ENCODE data around the gene ETV3. TPM values are rescaled to one million over a fixed set of nuclear protein-coding genes. Genes with fewer than 3 reads are reported as not detected.
"Not testable (repeated sequence)": the region's sequence is repeated elsewhere in the genome, so short reads cannot be mapped to it uniquely, and the experiment has no call there.

ETV3 gene
- total RNA-seq, 4 donors from 2014 or later, result 17.7 to 27.3 (median 20.5) TPM

DNA sequence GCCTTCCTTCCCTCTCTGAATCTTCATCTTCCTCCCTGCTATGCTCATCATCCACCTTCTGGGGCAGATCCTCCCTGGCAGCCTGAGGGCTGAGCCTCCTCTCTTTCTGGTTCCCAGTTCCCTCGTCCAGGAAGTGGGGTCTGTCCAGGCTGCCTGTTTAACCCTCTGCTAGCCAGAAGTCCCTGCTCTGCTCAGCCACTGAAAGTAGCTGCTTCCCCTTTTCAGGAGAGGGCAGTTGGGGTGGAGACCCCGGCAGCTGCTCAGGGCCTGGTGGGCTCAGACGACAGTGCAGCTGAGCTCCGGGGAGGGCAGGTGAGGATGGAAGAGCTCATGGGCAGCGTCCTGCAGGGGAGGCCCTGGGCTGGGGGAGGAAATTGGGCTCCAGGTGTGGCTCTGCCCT is 43.1 kb upstream of the ETV3 start:
- 17% methylated on average over 1 of the region's 5 CpGs; no CpG with 5 or more reads in 1 of the 2 donors for WGBS, 2 donors (ENCODE audit: low coverage in 1 of 2)
- TF ChIP-seq POLR2A (IDR thresholded peaks at IDR 0.05), result no peak
- TF ChIP-seq POLR2AphosphoS5 (IDR thresholded peaks at IDR 0.05), result no peak
- TF ChIP-seq EP300 (IDR thresholded peaks at IDR 0.05), result no peak
- Histone ChIP-seq H3K36me3 (no peaks in the 10 kb centered on the region), H3K27me3 (peaks cover 27% of the 10 kb centered on the region), H3K4me1 (no peaks in the 10 kb centered on the region), H3K27ac (no peak overlapping the region), H3K9me3 (no peaks in the 10 kb centered on the region), H3K4me3 (no peak overlapping the region)
- ATAC-seq, result no peak

DNA sequence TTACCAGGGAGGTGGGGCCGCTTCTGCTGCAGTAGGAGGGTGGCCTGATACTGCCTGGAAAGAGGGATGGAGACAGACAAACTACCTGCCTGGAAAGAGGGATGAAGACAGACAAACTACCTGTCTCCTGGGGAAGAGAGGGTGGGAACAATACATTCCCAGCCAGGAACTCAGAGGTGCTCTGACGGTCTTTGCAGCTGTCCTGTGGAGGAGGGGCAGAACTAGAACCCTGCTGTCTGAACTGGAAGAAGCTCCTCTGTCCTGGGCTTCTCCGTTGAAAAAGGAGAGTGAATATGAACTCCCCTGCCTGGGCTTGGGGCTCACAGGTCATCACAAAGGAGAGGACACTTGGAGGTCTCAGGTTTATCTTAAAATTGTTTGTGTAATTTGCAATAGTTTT is 40.3 kb upstream of the ETV3 start:
- H3K9me3 ChIP-seq, result no peaks in the 10 kb centered on the region
- H3K36me3 ChIP-seq, result no peaks in the 10 kb centered on the region
- WGBS, 2 donors (ENCODE audit: low coverage in 1 of 2), result 50% methylated on average over 3 of the region's 3 CpGs; no CpG with 5 or more reads in 1 of the 2 donors
- H3K27me3 ChIP-seq, result peaks cover 22% of the 10 kb centered on the region
- no peak overlapping the region for H3K4me3 ChIP-seq
- TF ChIP-seq POLR2AphosphoS5 (IDR thresholded peaks at IDR 0.05) (no peak), POLR2A (IDR thresholded peaks at IDR 0.05) (no peak), EP300 (IDR thresholded peaks at IDR 0.05) (no peak)
- TF ChIP-seq, protein P1, sequence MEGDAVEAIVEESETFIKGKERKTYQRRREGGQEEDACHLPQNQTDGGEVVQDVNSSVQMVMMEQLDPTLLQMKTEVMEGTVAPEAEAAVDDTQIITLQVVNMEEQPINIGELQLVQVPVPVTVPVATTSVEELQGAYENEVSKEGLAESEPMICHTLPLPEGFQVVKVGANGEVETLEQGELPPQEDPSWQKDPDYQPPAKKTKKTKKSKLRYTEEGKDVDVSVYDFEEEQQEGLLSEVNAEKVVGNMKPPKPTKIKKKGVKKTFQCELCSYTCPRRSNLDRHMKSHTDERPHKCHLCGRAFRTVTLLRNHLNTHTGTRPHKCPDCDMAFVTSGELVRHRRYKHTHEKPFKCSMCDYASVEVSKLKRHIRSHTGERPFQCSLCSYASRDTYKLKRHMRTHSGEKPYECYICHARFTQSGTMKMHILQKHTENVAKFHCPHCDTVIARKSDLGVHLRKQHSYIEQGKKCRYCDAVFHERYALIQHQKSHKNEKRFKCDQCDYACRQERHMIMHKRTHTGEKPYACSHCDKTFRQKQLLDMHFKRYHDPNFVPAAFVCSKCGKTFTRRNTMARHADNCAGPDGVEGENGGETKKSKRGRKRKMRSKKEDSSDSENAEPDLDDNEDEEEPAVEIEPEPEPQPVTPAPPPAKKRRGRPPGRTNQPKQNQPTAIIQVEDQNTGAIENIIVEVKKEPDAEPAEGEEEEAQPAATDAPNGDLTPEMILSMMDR (IDR thresholded peaks at IDR 0.05), result no peak
- H3K27ac ChIP-seq, result no peak overlapping the region
- H3K4me1 ChIP-seq, result no peaks in the 10 kb centered on the region
- no peak for ATAC-seq

DNA sequence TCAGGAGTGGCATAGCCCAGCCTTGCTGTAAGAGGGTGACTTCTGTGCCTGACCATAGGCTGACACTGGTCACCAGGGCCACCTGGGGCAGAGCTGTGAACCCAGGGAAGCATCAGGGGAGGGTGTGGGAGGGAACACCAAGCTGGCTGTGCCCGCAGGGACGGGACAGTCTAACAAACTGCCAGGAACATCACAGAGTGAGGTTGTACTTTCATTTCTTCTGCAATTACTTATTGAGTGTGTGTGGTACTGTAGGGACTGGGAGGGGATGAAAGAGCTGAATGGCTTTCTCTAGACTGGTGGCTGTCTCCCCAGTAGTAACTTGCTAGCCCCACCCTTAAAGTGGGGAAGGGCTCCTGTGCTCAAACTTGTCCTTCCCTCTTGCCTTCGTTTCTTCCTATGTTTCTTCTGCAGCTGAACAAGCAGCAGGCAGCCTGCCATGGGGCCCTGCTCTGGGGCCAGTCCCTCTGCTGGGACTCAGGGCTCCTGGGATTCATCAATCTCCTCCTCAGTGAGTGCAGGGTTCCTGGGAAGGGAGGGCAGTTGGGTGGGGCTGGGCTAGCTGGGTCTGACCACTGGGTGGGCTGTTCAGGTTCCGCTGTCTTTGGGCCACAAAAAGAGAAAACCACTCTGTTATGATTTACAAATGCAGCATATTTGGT is 39.7 kb upstream of the ETV3 start:
- Histone ChIP-seq H3K4me1 (no peaks in the 10 kb centered on the region), H3K9me3 (no peaks in the 10 kb centered on the region), H3K27ac (no peak overlapping the region), H3K36me3 (no peaks in the 10 kb centered on the region), H3K27me3 (peaks cover 25% of the 10 kb centered on the region), H3K4me3 (no peak overlapping the region)
- WGBS, 2 donors (ENCODE audit: low coverage in 1 of 2), result 14 to 38% methylated on average over 1 to 2 of the region's 4 CpGs
- TF ChIP-seq POLR2AphosphoS5 (IDR thresholded peaks at IDR 0.05) (no peak), POLR2A (IDR thresholded peaks at IDR 0.05) (no peak)
- ATAC-seq, result no peak

DNA sequence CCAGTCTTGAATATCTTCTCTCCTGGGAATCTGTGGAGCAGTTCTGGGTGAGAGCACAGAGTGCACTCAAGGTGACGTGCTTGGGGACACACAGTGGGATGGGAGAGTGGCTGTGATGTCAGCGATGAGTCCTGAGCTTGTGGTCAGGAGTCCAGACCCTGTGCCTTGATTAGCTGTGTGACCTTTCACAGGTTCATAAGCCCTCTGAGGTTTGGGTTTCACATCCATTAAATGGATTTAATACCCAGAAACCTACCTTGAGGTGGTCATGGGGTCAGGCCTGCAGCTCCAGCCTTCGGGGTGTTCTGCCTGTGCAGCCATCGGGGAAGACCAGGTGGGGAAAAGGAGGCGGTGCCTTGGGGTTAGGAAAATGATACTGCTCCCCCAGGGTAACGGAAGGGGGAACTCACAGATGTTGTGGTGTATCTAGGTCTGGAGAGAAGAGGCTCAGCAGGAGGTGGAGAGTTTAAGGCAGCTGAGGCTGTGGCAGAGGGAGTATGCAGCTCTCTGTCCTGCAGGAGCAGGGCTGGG is 38.5 kb upstream of the ETV3 start:
- WGBS, 2 donors (ENCODE audit: low coverage in 1 of 2), result 71 to 98% methylated on average over 1 to 5 of the region's 6 CpGs
- H3K27me3 ChIP-seq, result peaks cover 24% of the 10 kb centered on the region
- no peaks in the 10 kb centered on the region for H3K36me3 ChIP-seq
- H3K4me1 ChIP-seq, result no peaks in the 10 kb centered on the region
- TF ChIP-seq POLR2AphosphoS5 (IDR thresholded peaks at IDR 0.05) (no peak), POLR2A (IDR thresholded peaks at IDR 0.05) (no peak), EP300 (IDR thresholded peaks at IDR 0.05) (no peak)
- TF ChIP-seq, protein P1 (IDR thresholded peaks at IDR 0.05), result no peak
- no peak for ATAC-seq
- no peak overlapping the region for H3K27ac ChIP-seq
- no peak overlapping the region for H3K4me3 ChIP-seq
- H3K9me3 ChIP-seq, result no peaks in the 10 kb centered on the region

DNA sequence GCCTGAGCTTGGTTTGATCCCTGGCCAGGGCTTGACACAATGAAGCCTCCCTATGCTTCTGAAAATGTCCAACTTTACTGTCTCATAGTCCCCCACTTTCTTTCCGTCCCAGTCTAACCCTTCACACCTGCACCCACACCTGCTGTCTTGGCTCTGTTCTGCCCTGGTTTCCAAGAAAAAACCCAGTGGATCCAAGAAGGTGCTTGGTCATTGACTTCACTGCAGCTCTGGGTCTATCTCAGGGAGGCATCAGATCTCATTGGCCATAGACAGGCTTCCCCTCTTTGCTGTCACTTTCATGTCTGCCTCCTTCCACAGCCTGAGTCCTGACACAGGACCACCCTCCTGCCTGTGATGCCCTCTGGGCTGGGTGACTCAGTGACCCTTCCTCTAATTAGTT is 37.8 kb upstream of the ETV3 start:
- Histone ChIP-seq H3K9me3 (no peaks in the 10 kb centered on the region), H3K4me3 (no peak overlapping the region), H3K4me1 (no peaks in the 10 kb centered on the region), H3K36me3 (no peaks in the 10 kb centered on the region), H3K27ac (no peak overlapping the region), H3K27me3 (peaks cover 26% of the 10 kb centered on the region)
- ATAC-seq, result no peak
- TF ChIP-seq POLR2A (IDR thresholded peaks at IDR 0.05), result no peak
- no peak for TF ChIP-seq POLR2AphosphoS5 (IDR thresholded peaks at IDR 0.05)
- TF ChIP-seq EP300 (IDR thresholded peaks at IDR 0.05), result no peak
- TF ChIP-seq, protein P1 (IDR thresholded peaks at IDR 0.05), result no peak
- no CpG with 5 or more reads among the region's 1 CpG for WGBS, 2 donors (ENCODE audit: low coverage in 1 of 2)

DNA sequence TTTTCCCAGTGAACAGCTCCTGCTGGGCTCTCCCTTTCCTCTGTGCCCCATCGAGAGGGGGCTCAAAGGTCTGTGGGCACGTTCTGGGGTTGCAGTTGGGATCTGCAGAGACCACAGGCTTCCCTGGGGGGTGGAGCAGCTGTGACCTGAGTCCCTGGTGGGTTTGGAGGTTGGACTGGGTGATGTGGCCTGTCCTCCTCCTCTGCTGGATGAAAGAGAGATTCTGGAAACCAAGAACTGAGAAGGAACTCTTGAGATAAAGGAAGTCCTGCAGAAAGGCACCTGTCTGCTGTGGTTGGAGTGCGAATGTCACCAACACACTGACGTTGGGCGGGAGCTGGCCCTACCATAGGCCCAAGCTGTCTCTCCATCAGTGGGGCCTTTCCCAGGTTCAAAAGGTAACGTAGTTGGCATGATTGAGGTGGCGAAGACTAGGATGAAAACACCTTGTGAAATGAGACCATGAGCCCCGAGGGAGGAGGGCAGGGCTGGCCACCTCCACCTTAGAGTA is 35.8 kb upstream of the ETV3 start:
- no peaks in the 10 kb centered on the region for H3K4me1 ChIP-seq
- H3K27ac ChIP-seq, result no peak overlapping the region
- no peak for TF ChIP-seq POLR2A (IDR thresholded peaks at IDR 0.05)
- TF ChIP-seq POLR2AphosphoS5 (IDR thresholded peaks at IDR 0.05), result no peak
- TF ChIP-seq EP300 (IDR thresholded peaks at IDR 0.05), result no peak
- TF ChIP-seq, protein P1 (IDR thresholded peaks at IDR 0.05), result no peak
- no peaks in the 10 kb centered on the region for H3K9me3 ChIP-seq
- ATAC-seq, result no peak
- peaks cover 26% of the 10 kb centered on the region for H3K27me3 ChIP-seq
- no peaks in the 10 kb centered on the region for H3K36me3 ChIP-seq
- no peak overlapping the region for H3K4me3 ChIP-seq
- WGBS, 2 donors (ENCODE audit: low coverage in 1 of 2), result 85 to 92% methylated on average over 2 to 3 of the region's 8 CpGs

DNA sequence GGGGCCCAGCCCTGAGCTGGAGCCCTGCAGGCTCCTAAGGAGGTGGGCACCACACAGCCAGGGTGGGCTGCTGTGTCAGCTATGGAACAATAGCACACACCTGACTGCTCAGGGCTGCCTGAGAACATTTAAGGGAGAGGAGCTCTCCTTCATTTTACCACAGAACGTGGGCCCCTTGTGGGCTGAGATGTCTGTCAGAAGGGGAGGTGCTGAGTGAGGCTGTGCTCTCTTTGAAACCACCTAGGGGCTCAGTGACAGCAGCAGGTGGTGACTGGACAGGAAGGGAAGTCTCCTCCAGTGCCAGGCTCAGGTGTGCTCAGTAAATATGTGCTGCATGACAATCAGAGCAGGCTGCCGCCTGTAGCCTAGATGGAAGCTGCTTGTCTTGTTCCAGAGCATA is 35.0 kb upstream of the ETV3 start:
- not testable (repeated sequence) for H3K4me1 ChIP-seq, H3K36me3 ChIP-seq, H3K4me3 ChIP-seq, H3K27ac ChIP-seq, ATAC-seq, H3K9me3 ChIP-seq
- H3K27me3 ChIP-seq, result peaks cover 27% of the 10 kb centered on the region
- no CpG with 5 or more reads among the region's 2 CpGs for WGBS, 2 donors (ENCODE audit: low coverage in 1 of 2)

DNA sequence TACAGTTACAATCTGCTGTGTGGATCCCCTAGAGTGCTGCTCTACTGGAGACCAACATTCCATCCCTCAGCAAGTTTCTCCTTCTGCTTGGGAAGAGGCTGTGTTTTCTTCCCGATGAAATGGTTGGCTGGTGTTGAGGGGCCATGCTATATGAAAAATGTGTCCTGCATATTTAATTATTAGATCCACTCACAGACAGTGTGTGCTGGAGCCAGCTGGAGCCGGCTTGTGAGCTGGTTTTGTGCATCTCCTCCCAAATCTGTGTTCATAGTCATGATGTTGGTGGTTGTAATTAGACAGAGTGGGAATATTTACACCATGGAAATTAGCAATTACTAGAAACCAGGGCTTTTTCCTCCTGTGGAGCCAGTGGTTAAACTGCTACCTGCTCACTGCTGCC is 34.4 kb upstream of the ETV3 start:
- H3K36me3 ChIP-seq, H3K4me3 ChIP-seq, H3K9me3 ChIP-seq, ATAC-seq, H3K4me1 ChIP-seq, H3K27ac ChIP-seq: not testable (repeated sequence)
- peaks cover 25% of the 10 kb centered on the region for H3K27me3 ChIP-seq
- 45 to 60% methylated on average over 1 of the region's 2 CpGs for WGBS, 2 donors (ENCODE audit: low coverage in 1 of 2)

All from gastroesophageal sphincter (tissue), 4 donors.